GM10266 (cell line): ENCODE results near the gene ITSN2.

Source experiments
- DNase-seq: peaks from one replicate; pipeline ENCODE4 v3.0.0; 2012; ENCODE audit errors: extremely low spot score
- TF ChIP-seq, protein P1 (sequence below): IDR thresholded peaks from 2 replicates; pipeline ENCODE4 v1.5.1; 2012; ENCODE audit warnings: mild to moderate bottlenecking, low read depth; ENCODE audit not compliant: control insufficient read depth, insufficient read depth; ENCODE audit errors: missing control alignments

The ITSN2 gene

DNA sequence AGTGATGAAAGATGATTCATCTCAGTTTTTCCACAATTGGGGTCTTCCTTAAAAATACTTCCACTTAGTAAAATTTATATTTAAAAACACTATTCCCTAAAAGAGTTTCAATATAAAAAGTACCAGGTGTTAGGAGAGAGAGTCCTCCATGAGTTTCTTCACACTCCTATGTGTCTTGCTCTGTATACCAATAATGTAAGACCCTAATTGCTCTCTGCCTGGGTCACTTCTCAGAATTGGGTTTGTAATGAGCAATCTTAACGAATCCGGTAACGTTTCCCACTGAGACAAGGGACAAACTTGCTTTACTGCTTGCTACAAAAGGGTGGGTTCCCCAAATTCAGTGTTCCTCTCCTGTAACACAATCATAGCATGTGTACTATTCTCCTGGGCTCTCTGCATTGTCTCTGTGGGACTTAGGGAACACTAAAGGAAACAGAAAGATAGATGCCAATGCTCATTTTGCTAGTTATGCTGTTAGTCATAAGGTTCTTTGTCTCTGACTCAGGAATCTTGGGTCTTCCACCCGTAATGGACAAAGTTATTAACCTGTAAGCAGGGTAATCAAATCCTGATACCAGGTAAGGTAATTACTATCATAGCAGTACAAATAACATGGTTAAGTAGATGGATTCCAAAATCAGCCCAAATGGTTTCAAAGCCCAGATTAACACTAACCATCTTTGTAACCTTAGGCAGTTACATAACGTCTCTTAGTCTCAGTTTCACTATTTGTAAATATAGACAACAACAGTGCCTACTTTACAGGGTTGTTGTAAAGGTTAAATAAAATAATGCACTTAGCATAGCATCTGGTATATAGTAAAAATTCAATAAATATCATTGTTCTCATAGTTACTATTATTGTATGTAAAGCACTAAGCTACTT lies 46.3 kb downstream of the ITSN2 start:
- no peak for DNase-seq
- TF ChIP-seq, protein P1, sequence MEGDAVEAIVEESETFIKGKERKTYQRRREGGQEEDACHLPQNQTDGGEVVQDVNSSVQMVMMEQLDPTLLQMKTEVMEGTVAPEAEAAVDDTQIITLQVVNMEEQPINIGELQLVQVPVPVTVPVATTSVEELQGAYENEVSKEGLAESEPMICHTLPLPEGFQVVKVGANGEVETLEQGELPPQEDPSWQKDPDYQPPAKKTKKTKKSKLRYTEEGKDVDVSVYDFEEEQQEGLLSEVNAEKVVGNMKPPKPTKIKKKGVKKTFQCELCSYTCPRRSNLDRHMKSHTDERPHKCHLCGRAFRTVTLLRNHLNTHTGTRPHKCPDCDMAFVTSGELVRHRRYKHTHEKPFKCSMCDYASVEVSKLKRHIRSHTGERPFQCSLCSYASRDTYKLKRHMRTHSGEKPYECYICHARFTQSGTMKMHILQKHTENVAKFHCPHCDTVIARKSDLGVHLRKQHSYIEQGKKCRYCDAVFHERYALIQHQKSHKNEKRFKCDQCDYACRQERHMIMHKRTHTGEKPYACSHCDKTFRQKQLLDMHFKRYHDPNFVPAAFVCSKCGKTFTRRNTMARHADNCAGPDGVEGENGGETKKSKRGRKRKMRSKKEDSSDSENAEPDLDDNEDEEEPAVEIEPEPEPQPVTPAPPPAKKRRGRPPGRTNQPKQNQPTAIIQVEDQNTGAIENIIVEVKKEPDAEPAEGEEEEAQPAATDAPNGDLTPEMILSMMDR, result no peak

DNA sequence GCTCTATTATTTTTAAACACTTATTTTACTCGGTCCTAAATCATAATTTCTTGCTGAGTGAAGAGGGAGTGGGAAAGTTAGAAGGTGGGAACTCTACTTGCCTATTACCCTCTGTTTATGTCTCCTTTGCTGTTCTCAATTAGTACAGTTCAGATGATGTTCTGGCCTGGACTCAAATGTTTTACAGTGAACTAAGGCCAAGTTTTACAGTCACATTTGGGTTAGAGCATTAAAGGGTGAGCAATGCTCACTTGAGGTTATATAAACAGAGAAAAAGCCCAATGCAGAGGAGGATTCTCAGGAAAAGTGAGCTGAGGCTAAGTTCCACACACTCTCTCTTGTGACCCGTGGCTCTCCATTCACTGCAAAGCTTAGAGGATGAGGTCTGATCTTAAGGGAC lies 52.4 kb downstream of the ITSN2 start:
- TF ChIP-seq, protein P1, result no peak

DNA sequence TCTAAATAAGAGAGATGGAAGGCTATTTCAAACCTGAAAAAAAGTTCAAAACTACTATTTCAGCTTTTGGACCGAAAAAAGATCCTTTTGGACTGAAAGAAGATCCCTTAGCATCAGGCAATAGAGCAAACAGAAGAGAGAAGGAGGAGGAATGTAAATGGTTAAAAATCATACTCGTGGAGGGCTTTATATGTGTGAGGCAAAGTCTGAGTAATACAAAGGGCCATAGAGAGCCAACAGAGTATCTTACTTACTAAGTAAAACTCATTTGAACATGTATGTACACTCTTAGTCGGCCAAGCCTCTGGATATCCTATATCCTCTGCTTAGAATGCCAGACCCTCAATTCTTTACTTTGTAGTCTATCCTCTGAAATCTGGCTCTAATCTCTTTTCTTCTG lies 55.7 kb downstream of the ITSN2 start:
- TF ChIP-seq, protein P1, result no peak
- DNase-seq, result no peak

More for the DNA sequence above, 52.4 kb downstream of the ITSN2 start:
- DNase-seq, result no peak

DNA sequence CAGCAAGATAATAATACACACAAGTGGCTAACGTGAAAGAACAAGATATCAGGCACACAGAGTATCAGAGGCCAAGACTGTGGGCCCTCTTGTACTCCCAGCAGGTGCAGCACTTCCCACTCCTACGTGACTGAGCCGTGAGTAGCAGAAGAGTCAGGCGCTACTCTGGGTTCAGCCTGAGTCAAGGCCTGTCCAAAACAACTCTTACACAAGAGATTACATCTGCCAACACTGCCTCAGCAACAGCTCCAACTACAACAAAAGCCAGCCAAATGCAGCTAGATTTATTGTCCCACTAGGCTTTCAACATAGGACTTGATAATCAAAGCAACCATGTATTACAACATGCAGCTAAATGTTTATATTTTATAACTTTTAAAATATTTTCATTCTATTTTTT lies 56.2 kb downstream of the ITSN2 start:
- no peak for DNase-seq

DNA sequence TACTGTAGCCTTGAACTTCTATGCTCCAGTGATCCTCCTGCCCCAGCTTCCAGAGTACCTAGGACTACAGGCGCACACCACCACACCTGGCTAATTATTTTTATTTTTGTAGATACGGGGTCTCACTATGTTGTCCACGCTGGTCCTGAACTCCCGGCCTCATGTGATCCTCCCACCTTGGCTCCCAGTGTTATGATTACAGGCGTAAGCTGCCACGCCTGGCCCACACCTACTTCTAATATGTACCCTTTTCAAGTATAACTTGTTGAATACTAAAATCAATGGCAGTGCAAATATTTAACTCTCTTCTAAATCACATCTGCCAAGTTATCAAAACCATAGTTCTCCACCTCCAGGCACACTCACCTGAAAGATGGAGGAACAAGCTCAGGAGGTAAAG lies 58.7 kb downstream of the ITSN2 start:
- TF ChIP-seq, protein P1, result no peak
- no peak for DNase-seq

More for the DNA sequence above, 56.2 kb downstream of the ITSN2 start:
- TF ChIP-seq, protein P1, result no peak

DNA sequence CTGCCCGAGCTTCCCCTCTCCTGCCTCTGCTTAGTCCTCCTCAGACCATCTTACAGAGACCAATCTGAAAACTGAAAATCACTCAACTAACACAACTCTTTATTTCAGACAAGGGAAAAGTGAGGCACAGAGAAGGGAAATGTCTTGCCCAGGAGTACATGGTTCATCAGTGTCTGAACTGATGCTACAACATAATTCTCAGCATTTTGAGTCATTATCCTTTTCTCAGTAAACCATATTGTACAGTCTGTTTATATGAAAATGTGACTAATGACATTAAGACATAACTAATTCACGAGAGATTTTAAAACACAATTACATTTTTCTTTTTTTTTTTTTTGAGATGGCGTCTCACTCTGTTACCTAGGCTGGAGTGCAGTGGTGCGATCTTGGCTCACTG lies 62.7 kb downstream of the ITSN2 start:
- TF ChIP-seq, protein P1, result no peak

DNA sequence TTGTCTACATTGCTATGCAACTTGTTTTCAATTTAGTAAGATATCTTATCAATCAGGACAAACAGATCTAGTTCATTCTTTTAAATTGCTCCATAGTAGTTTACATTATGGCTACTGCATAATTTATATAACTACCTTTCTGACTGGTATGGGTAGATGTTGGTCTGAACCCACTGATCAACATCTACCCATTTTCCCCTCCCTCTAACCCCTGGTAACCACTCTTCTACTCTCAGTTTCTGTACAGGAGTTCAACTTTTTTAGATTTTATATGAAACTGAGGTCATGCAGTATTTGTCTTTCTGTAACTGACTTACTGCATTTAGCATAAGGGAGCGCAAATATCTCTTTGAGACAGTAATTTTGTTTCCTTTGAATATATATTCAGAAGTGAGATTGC lies 73.2 kb downstream of the ITSN2 start:
- TF ChIP-seq, protein P1, result no peak
- no peak for DNase-seq

More for the DNA sequence above, 62.7 kb downstream of the ITSN2 start:
- DNase-seq, result no peak
